Stimulated activated CD8-positive, alpha-beta memory T cell treated with anti-CD3 and anti-CD28 coated beads, Interleukin-15, amount 100 ng/mL, for 48 hours (primary cell): ENCODE measurements around the gene LMX1B.

Experiments used
- DNase-seq, 2 donors: peaks; one replicate each; pipeline ENCODE4 v3.0.0-alpha.2; 2020; ENCODE audit warnings: low read depth in 2 of 2

Gene LMX1B

DNA sequence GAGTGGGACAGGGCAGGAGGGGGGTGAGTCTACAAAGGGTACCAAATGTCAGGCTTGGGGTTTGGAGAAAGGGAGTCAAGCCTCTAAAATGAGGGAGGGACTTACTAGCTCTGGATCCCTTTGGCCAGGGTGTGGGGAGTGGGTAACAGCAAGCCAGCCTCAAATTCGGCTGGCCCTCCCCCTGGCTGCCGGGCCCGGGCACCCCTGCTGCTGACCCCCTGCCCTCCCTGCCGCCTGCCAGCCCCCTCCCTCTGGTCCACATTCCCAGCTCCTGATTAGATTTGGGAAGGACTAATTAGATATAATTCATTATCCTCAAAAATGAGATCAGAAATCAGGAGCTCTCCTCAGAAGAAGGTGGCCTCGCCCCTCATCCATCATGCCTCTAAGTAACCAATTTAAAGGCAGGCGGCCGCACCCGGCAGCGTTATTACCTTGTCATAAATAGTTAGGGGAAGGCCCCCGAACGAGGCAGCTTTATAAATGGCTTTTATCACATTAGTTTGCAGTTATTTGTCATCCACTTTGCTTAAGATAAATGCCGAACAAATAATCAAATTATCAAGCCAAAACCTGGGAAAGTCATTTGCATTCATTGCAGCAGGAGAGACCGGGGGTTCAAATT lies 44.6 kb downstream of the LMX1B start:
- DNase-seq = no peak

DNA sequence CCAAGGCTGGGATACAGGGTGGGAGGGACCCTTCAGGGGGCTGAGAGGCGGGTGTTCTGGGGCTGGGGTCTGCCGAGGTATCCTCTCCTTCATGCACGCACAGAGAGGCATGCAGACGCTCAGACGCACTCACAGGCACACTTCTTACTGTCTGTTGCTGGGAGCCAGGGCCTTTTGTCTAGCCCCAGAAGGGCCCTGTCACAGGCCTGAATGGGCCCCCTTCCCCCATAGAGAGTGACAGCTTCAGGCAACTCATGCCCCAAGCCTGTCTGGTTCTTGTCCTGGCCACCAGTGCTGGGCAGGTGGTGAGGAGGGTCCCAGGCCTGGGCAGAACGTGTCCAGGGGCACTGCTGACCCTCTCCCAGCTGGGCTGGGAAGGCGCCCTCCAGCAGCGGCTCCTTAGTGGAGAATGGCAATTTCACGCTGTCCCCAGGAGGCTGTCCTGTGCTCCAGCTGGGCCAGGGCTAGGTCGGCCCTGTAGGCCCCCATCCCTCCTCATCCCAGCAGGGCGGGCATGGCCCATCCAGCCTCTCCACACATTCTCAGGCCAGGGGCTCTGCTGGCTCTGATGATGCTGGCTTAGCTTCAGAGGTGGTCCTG lies 45.3 kb downstream of the LMX1B start:
- no peak for DNase-seq

DNA sequence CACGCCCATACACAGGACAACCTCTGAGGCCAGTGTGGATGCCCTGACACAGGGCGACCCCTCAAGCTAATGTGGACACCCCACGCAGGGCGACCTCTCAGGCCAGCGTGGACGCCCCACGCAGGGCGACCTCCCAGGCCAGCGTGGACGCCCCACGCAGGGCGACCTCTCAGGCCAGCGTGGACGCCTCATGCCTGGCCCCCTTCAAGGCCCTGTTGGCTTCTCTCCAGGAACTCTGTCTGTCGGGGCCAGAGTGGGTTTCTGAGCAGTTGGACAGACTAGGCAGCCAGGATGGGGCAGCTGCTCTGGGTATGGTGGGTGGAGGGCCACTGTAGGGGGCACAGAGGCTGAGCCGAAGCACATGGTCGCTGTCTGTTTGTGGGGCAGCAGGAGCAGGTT lies 47.4 kb downstream of the LMX1B start:
- no peak for DNase-seq

DNA sequence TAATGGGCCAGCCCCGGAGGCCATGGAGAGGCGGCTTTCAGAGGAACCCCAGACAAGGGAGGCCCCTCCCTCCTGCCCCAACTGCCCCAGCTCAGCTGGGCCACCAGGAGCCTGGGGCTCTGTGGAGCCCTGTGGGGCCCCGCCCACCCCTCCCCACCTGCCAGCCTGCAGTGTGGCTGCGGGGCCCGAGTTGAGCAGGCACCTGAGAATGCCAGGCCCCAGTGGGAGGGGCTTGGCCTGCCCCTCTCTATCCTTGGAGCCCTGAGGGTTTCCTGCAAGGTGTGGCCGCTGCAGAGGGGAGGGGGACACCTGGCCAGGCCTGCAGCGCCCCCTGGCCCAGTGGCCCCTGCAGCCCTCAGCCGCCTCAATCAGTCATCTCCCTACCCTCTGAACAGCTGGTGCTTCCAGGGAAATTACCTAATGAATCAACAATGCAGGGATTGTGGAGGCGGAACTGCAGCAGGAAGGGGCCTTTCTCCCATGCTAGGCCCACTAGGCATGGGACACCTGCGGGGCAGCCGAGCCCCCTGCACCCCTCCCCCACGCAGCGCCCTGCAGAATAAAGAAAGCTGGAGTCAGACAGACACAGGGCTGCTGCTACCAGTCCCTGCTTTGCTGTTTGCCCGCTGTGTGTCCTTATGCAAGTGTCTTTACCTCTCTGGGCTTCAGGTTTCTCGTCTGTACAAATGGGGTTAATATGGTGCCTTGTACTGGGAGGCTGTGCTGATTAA lies 48.0 kb downstream of the LMX1B start:
- no peak for DNase-seq

DNA sequence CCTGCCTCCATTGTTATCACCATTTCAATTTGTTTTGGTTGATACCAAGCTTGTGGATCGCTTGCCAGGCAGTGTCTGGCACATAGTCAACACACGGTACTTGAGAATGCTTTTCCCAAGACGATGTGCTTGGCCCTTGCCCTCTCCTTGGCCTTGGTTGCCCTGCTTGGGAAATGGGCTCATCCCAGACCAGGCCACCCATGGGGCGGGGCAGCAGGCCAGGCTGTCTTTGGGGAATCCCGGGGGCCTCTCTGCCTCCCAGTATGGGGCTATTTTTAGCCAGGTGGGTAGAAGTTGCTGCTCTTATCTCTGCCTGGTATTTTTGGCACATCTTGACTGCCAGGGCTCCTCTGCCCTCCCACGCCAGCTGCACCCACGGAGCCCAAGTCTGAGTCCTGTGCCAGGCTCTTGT lies 49.9 kb downstream of the LMX1B start:
- DNase-seq = no peak

DNA sequence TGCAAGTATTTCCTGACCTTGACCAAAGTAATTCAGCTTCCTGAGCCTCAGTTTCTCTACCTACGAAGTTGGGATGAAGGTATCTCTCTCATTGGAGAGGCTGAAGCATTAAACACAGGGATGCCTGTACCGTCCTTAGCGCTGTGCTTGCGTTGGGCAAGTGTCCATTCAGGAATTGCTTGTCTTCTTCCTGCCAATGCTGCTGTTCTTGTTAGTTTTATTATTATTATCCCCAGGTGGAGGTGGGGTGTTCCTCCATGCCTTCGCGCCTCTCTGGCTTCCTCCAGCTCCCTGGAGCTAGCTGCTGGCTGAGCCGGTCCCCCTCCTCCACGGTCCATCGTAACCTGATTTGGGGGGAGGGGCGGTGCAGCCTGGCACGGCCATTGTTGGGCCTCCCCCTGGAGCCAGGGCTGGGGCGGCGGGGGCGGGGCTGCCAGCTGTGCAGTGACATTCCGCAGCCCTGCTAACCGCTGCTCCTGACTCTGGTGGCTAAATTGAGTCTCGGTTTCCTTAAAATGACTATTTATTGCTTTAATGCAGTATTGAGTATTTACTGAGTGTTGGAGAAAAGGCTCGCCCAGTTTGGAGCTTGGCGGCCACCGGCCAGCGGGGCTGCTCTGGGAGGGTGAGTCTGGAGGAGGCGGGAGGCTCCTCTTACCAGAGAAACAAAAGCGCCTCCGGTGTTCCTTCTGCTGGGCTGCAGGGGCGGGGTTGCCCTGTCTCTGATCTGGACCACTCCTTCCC lies 51.3 kb downstream of the LMX1B start:
- DNase-seq = no peak

DNA sequence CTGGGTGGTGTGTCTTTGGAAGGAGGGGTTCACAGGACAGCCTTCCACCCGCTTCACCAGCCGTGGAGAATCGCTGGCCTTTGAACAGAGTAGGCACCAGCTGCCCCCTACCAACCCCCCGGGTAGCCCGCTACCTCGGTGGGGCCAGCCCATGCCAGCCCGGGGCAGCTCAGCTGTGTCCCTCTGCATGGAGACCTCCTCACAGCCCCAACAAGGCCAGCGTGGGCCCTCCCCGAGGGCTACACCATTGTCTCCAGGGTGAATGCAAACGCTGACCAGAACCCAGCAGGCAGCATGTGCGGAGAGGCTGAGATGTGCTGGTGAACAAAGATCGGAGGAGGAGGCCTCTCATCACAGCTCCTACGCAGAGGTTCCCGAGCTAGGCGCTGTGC lies 51.9 kb downstream of the LMX1B start:
- DNase-seq = no peak

DNA sequence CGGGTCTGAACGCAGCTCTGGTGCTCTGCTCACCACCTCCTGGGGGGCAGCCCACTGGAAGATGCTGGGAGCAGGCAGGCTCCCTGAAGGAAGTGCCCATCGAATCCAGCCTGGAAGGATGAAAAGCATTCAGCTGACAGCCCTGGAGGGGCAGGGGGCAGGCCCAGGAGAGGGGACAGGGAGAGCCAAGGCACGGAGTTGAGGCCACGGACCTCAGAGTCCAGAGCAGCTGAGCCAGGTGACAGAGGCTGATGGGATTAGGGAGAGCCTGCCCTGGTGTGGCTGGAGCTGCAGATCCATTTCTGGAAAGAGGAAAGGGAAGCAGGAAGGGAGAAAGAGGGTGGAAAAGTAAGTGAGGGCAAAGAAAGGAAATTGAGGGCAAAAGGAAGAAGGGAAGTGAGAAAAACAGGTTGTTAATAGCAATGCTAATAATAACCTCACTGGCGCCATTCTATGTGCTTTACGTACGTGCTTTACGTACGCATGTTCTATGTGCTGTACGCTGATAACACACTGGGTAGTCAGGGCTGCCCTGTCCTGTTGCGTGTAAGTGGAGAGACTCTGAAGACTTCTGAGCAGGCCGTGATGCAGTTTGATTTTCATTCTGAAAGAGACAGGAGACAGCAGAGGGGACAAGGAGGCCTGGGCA lies 52.6 kb downstream of the LMX1B start:
- DNase-seq = no peak

DNA sequence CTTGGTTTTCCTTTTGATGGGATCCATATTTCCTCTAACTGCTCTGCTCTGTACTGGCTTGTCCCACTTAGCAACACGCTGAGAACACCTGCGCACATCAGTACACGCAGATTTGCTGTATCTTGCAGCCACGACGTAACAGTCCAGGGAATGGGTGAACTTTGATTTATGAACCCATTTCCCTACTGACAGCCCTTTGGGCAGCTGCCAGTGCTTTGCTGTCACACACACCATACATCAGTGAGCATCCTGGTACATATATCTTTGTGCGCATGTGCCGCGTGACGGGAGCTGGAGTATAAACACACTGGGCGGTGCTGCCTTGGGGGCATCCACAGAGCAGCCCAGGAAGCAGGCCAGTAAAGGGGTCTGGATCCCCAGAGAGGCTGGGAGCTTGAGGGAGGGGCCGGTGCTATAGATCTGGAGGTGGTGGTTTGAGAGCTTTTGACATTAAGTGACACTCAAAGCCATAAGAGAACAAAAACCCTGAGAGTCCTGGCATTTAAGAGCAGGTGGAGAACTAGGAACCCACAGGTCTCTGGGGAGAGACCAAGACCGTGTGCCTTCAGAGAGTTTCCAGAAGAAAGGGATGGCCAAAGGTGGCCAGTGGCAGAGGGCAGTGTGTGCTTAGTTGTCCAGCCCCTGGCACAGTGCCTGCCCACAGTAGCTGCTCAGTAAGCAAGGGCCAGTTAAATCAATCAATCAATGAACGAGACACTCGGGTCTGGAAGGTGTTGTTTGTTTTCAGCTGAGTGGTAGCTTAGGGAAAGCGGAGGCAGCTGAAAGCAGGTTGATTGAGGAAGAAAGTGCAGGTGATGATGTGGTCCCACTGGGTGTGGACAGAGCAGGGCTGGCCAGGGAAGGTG lies 53.7 kb downstream of the LMX1B start:
- DNase-seq = no peak

DNA sequence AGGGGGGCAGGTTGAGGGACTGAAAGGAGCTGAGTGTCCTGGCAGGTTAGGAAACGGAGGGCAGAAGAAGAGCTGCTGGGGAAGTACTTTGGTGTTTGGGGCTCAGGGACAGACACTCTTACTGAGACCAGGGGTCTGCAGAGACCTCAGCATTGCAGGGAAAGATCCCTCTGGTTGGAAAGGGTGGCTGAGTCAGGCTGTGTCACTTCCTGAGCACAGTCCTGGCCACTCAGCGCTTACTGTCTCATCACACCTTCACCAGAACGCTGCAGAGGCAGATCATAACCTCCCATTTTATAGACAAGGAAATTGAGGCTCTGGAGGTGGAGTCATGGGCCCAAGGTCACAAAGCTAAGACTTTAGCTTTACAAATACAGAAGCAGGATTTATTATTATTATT lies 54.3 kb downstream of the LMX1B start:
- DNase-seq = no peak

DNA sequence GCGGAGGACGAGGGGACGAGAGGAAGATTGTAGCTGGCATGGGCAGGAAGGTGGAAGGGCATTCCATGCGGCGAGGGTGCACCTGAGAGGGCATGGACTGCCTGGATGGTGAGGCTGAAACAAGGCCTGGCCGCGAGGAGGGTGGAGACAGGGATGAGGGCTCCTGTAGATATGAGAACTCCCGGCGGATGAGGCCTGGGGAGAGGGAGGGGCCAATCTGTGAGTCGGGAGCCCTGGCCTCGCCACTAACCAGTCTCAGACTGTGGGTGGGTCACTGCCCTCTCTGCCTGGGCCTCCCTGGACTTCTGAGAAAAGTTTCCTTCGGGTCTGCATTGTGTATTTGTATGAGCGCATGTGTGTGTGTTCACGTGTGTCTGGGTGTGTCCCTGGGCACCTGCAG lies 55.4 kb downstream of the LMX1B start:
- no peak for DNase-seq

DNA sequence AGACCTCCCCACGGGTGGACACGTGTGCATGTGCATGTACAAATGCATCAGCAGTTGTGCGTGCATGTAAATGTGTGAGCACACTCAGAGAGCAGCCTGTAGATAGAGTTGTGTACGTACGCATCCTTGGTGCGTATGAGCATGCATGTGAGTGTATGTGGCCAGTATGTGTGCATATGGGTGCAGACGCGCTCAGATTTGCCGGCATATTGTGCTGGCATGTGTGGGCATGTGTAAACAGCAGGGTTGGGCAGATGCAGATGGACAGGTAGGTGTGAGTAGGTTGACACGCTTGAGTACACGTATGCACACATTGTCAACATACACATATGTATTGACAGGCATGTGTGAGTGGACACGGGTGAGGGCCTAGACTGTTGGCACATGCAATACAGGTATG lies 56.5 kb downstream of the LMX1B start:
- DNase-seq = no peak

DNA sequence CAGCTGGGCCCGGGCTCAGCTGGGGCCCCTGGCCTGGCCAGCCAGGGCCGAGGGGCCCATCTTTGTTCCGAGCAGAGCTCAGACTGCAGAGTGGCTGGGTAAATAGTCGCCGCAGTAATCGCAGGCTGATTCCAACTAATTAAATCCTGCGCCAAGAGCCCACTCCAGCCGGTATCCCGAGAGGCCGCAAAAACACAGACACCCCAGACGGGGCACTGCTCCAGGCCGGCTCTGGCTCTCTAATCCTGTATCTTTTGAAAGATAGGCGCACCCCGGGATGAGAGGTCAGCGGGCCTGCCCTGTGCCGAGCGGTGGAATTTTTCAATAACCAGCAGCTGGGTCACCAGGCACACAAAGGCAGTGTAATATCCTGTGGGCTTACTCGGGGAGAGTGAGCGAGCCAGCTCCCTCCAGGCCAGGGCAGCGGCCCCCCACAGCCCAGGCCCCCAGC lies 57.7 kb downstream of the LMX1B start:
- DNase-seq = no peak

DNA sequence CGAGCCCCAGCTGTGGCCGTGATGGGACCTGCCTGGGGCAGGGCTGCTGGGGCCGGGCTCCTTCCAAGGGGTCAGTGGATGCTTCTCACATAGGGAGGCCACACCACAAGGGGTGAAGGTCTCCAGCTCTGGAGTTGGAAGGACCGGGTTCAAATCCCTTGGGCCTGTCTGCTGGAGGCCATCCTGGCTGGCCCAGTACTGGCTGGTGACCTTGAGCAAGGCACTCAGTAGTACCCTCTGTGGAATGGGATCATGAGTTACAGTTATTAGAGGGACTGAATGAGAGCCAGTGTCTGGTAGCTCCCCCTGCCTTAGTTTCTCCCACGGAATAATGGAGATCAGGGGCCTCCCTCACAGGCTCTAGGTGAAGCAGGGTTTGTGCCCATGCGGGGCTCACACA lies 58.3 kb downstream of the LMX1B start:
- DNase-seq = no peak

DNA sequence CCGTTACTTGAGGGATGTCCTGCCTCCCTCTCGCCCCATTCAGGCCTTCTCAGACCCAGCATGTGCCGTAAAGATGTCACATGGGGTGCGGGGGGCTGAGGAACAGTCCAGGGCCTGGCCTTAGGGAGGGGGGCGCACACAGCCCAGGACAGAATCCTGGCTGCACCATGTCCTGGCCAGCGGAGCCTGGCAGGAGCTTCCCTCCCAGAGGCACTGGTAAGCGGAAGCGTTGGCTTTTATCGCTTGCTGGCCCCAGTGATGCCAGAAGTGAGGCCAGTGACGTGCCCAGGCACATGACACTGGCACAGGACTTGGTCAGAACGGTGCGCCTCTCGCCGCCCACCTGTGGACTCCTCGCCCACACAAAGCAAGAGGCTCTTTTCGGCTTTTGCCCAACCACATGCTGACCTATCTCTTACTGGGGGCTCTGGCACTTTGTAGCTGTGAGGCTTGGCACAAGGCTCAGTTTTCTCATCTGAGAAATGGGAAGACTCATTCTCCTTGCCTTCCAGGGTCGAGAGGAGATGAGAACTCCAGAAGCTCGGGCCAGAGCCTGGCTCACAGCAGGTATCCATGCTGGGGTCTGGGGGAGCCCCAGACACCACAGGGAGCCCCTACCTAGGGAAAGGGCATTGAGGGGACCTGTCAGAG lies 59.0 kb downstream of the LMX1B start:
- no peak for DNase-seq

DNA sequence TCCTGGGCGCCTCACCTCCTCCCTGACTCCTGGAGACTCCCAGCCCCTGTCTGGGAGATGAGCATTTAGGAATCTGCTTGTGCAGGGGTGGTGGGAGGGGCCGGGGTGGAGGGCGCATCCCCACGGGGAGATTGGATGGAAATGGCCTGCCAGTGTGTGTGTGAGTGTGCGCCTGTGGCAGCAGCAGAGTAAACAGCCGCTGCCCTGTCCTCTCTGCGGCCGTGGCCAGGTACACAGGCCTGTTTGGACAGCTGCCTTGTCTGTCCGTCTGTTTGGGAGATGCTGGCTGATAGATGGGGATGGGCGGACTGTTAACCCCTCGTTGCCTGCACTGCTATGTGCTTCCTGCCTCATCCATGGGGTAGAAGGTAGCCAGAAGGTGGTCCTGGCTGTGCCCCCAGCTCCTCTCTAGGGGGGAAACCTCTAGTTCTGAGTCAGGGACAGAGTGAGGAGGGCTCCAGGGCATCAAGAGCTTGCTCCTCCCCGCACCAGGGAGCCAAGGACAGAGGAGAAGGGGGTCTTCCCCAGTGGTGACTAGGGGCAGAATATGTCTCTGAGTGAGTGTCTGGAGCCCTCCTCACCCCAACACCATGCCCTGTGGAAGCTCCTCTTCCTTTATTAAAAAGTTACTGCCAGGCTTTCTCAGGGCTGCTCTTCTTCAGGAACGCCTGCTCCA lies 60.1 kb downstream of the LMX1B start:
- no peak for DNase-seq

DNA sequence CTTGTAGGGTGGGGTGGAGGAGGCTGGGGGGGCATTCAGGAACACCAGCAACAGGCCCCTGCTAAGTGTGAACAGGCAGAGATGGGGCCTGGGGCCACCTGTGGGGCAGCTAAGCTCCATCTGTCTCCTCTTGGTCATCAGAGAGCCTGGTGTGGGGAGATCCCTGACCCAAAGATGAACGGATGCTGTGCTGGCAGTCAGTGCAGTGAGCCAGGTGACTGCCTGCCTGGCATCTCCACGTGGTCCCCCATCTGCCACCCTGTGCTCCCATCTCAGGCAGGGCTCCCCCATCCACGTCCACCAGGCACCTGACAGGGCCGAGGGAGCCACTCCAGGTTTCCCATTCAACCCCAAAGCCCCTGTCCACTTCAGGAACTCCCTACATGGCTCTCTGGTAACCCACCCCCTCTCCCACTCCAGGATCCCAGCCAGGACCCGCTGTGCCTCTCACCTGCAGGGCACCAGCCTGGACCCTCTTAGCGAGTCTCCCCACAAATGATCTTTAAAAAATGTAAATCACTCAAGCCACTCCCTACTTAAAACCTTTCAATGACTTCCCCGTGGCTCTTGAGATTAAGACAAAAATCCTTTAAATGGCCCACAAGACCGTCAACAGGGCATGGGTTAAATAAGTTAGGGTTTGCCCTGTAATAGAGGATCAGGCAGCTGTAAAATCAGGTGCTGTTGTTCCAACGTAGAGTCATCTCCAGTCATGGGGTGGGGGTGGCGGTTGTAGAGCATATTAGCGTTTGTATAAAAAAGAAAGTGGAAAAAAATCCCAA lies 60.8 kb downstream of the LMX1B start:
- DNase-seq = no peak

DNA sequence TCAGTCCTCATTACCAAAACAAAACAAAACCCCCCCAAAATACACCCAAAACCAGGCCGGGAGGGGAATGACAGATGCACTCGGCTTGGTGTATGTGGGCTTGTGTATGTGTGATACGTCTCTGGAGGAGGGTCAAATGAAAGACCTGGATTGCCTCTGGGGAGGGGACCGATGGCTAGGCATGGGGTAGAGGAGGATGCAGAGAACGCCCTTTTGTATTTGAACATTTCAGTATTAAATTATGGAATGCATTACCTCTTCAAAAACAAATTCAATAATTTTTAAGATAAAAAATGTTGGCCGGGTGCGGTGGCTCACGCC lies 61.4 kb downstream of the LMX1B start:
- DNase-seq = no peak

DNA sequence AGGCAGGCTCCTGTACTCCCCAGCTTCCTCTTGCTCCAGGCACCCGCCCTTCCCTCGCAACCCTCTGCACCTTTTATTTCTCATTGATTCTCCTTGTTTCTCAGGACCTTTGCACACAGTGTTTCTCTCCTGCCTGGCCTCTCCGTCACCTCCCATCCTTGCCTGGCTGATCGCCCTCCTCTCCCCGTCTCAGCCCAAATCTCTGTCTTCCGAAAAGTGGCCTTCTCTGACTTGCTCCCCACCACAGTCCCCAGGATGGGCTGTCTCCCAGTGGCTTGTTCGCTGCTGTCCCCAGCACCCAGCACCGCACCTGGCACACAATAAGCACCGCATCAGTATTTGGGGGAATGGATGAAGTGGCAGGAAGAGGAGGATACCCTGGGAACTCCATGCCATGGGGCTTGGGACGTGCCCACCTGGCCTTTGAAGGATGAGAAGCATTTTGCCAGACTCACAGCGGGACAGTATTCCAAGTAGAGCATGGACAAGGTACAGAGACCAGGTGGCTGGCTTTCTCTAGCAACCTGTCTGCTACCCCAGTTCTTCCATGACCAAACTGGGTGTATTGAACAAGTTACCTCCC lies 62.5 kb downstream of the LMX1B start:
- DNase-seq = no peak
